ENCODE data around the gene WIPF3. TPM values are rescaled to one million over a fixed set of nuclear protein-coding genes. Genes with fewer than 3 reads are reported as not detected.
A peak's percentile ranks its signal among the peaks of the same experiment; 100 is the strongest.

Gene WIPF3
- total and polyA plus RNA-seq, 5 donors from 2014 or later: not detected

DNA sequence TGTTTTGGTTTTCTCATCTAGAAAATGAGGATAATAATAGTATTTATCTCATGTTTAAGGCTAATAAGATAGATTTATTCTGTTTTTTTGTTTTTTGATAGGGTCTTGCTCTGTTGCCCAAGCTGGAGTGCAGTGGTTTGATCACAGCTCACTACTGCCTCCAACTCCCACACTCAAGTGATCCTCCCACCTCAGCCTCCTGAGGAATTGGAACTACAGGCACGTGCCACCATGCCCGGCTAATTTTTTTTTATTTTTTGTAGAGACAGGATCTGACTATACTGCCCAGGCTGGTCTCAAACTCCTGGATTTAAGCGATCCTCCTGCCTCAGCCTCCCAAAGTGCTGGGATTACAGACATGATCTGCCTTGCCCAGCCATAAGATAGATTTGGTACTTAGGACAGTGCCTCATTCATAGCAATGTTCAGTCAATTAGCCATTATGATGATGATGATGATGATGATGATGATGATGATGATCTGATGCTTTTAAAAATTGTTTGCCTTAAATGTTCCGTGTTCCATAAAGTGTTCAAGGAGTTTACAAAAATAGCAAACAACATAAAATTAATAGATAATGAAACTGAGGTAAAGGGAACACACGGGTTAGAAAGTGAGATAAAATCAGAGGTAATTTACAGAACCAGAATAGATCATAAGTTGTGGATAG lies 4.6 kb downstream of the WIPF3 start:
- no peaks in the 10 kb centered on the region for H3K36me3 Mint-ChIP-seq
- Histone ChIP-seq H3K27ac (ENCODE audit: insufficient read depth, low read length, poor library complexity, severe bottlenecking) (no peak overlapping the region), H3K36me3 (ENCODE audit: control insufficient read depth, insufficient read depth, low read length) (no peaks in the 10 kb centered on the region), H3K4me1 (ENCODE audit: control insufficient read depth, insufficient read depth, low read length, poor library complexity, severe bottlenecking) (no peaks in the 10 kb centered on the region), H3K9me3 (ENCODE audit: control insufficient read depth in 2 of 2, low read length in 2 of 2) (no peaks in the 10 kb centered on the region), H3K4me3 (ENCODE audit: low read depth, low read length) (no peak overlapping the region), H3K27me3 (ENCODE audit: control insufficient read depth, insufficient read depth, low read length) (peaks cover 21% of the 10 kb centered on the region)
- H3K27ac Mint-ChIP-seq: no peak overlapping the region
- DNase-seq (no peak), ATAC-seq (ENCODE audit: low read depth in 2 of 2) (no peak)
- peaks cover 43% of the 10 kb centered on the region for H3K27me3 Mint-ChIP-seq
- no peak overlapping the region for H3K4me3 Mint-ChIP-seq
- peaks cover 0 to 3% (median 0%) of the 10 kb centered on the region in 7 donors for H3K9me3 Mint-ChIP-seq
- H3K4me1 Mint-ChIP-seq: peaks cover 0 to under 1% (median 0%) of the 10 kb centered on the region in 4 donors

- no peak overlapping the region for H3K4me3 ChIP-seq (ENCODE audit: low read depth, low read length)
- Mint-ChIP-seq H3K9me3 (peaks cover 0 to 3% (median 0%) of the 10 kb centered on the region in 7 donors), H3K36me3 (no peaks in the 10 kb centered on the region), H3K4me3 (no peak overlapping the region), H3K4me1 (no peaks in the 10 kb centered on the region), H3K27ac (no peak overlapping the region), H3K27me3 (peaks cover 42% of the 10 kb centered on the region)
- no peak overlapping the region for H3K27ac ChIP-seq (ENCODE audit: insufficient read depth, low read length, poor library complexity, severe bottlenecking)
- H3K36me3 ChIP-seq (ENCODE audit: control insufficient read depth, insufficient read depth, low read length): no peaks in the 10 kb centered on the region
- no peaks in the 10 kb centered on the region for H3K9me3 ChIP-seq (ENCODE audit: control insufficient read depth in 2 of 2, low read length in 2 of 2)
- H3K4me1 ChIP-seq (ENCODE audit: control insufficient read depth, insufficient read depth, low read length, poor library complexity, severe bottlenecking): no peaks in the 10 kb centered on the region
- no peak for DNase-seq
- no peak for ATAC-seq (ENCODE audit: low read depth in 2 of 2)
- H3K27me3 ChIP-seq (ENCODE audit: control insufficient read depth, insufficient read depth, low read length): peaks cover 20% of the 10 kb centered on the region
Measured at GRCh38 chr7:29811586-29811985, 5.3 kb downstream of the WIPF3 start.

GRCh38 chr7:29812185-29812876 lies 6.0 kb downstream of the WIPF3 start:
- no peaks in the 10 kb centered on the region for H3K36me3 ChIP-seq (ENCODE audit: control insufficient read depth, insufficient read depth, low read length)
- DNase-seq (no peak), ATAC-seq (ENCODE audit: low read depth in 2 of 2) (no peak)
- H3K27me3 ChIP-seq (ENCODE audit: control insufficient read depth, insufficient read depth, low read length): peaks cover 18% of the 10 kb centered on the region
- no peak overlapping the region for H3K4me3 ChIP-seq (ENCODE audit: low read depth, low read length)
- H3K36me3 Mint-ChIP-seq: no peaks in the 10 kb centered on the region
- H3K27ac Mint-ChIP-seq: no peak overlapping the region
- no peak overlapping the region for H3K27ac ChIP-seq (ENCODE audit: insufficient read depth, low read length, poor library complexity, severe bottlenecking)
- no peaks in the 10 kb centered on the region for H3K9me3 ChIP-seq (ENCODE audit: control insufficient read depth in 2 of 2, low read length in 2 of 2)
- peaks cover 0 to 3% (median 0%) of the 10 kb centered on the region in 7 donors for H3K9me3 Mint-ChIP-seq
- no peaks in the 10 kb centered on the region for H3K4me1 Mint-ChIP-seq
- no peak overlapping the region for H3K4me3 Mint-ChIP-seq
- peaks cover 47% of the 10 kb centered on the region for H3K27me3 Mint-ChIP-seq
- H3K4me1 ChIP-seq (ENCODE audit: control insufficient read depth, insufficient read depth, low read length, poor library complexity, severe bottlenecking): no peaks in the 10 kb centered on the region

DNA sequence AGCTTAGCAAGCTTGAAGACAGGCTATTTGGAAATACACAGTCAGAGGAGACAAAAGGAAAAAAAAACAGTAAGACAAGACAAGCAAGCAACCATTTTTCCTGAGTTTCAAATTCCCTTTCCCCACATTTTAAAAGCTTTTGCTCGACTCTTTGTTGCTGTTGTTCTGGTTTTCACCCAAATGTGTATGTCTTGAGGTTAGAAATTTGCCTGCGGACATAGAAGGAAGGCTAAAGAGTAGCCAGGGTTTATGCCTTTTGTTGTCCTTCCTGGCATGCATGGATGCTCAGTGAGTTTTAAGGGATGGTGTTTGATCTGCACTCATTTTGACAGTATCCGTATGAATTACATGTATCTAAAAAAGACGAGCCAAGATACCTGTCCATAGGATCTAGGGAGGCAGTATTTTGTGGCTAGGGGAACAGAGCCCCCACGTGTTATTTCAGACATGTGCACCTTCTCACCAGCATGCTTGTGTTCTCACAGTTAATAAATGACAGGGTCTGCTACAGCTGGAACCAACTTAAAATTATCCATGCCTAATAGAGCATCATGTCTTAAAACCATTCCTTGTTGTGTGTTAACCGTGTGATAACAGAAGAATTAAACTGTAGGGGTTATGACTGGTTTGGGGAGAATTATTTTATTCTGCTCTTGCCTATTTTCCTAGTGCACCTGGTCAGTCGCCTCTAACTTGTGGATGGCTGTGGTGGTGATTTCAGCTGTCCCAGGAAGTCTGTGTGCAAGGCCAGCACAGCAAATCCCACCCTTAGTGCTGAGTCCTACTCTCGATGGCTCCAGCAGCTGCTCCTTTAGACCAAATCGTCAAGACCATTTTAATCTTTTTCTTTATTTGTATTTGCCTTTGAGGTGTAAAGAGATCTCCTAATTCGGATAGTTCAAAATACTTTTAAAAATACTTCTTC lies 9.1 kb downstream of the WIPF3 start:
- H3K36me3 Mint-ChIP-seq: no peaks in the 10 kb centered on the region
- H3K27ac Mint-ChIP-seq: no peak overlapping the region
- no peaks in the 10 kb centered on the region for H3K36me3 ChIP-seq (ENCODE audit: control insufficient read depth, insufficient read depth, low read length)
- H3K4me3 Mint-ChIP-seq: no peak overlapping the region
- H3K27ac ChIP-seq (ENCODE audit: insufficient read depth, low read length, poor library complexity, severe bottlenecking): no peak overlapping the region
- H3K27me3 ChIP-seq (ENCODE audit: control insufficient read depth, insufficient read depth, low read length): no peaks in the 10 kb centered on the region
- H3K4me1 Mint-ChIP-seq: no peaks in the 10 kb centered on the region
- ATAC-seq (ENCODE audit: low read depth in 2 of 2) (no peak), DNase-seq (no peak)
- peaks cover 34% of the 10 kb centered on the region for H3K27me3 Mint-ChIP-seq
- H3K9me3 Mint-ChIP-seq: no peaks in the 10 kb centered on the region
- H3K4me1 ChIP-seq (ENCODE audit: control insufficient read depth, insufficient read depth, low read length, poor library complexity, severe bottlenecking): no peaks in the 10 kb centered on the region
- no peak overlapping the region for H3K4me3 ChIP-seq (ENCODE audit: low read depth, low read length)
- H3K9me3 ChIP-seq (ENCODE audit: control insufficient read depth in 2 of 2, low read length in 2 of 2): no peaks in the 10 kb centered on the region

DNA sequence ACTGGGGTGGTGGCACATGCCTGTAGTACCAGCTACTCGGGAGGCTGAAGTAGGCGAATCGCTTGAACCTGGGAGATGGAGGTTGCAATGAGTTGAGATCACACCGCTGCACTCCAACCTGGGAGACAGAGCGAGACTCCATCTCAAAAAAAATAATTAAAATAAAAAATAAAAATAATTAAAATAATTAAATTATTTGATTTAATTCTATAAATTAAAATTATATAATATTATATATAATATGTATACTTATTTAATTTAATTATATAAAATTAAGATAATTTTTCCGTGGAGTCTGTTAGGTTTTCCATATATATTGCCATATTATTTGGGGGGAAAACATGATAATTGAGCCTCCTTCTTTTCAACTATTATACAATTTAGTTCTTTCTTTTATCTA lies 12.0 kb downstream of the WIPF3 start:
- H3K4me3 ChIP-seq (ENCODE audit: low read depth, low read length): no peak overlapping the region
- H3K4me1 ChIP-seq (ENCODE audit: control insufficient read depth, insufficient read depth, low read length, poor library complexity, severe bottlenecking): no peaks in the 10 kb centered on the region
- H3K4me1 Mint-ChIP-seq: peaks cover 0 to 2% (median 0%) of the 10 kb centered on the region in 4 donors
- H3K27me3 Mint-ChIP-seq: peaks cover 34% of the 10 kb centered on the region
- H3K9me3 Mint-ChIP-seq: no peaks in the 10 kb centered on the region
- no peaks in the 10 kb centered on the region for H3K9me3 ChIP-seq (ENCODE audit: control insufficient read depth in 2 of 2, low read length in 2 of 2)
- no peaks in the 10 kb centered on the region for H3K36me3 Mint-ChIP-seq
- H3K27ac ChIP-seq (ENCODE audit: insufficient read depth, low read length, poor library complexity, severe bottlenecking): no peak overlapping the region
- no peak for DNase-seq
- H3K27ac Mint-ChIP-seq: no peak overlapping the region
- H3K4me3 Mint-ChIP-seq: no peak overlapping the region
- no peak for ATAC-seq (ENCODE audit: low read depth in 2 of 2)
- peaks cover 3% of the 10 kb centered on the region for H3K27me3 ChIP-seq (ENCODE audit: control insufficient read depth, insufficient read depth, low read length)
- no peaks in the 10 kb centered on the region for H3K36me3 ChIP-seq (ENCODE audit: control insufficient read depth, insufficient read depth, low read length)

- Histone ChIP-seq H3K27me3 (ENCODE audit: control insufficient read depth, insufficient read depth, low read length) (peaks cover 1% of the 10 kb centered on the region), H3K27ac (ENCODE audit: insufficient read depth, low read length, poor library complexity, severe bottlenecking) (no peak overlapping the region), H3K4me1 (ENCODE audit: control insufficient read depth, insufficient read depth, low read length, poor library complexity, severe bottlenecking) (no peaks in the 10 kb centered on the region), H3K4me3 (ENCODE audit: low read depth, low read length) (peak overlapping the region; percentile 37), H3K36me3 (ENCODE audit: control insufficient read depth, insufficient read depth, low read length) (no peaks in the 10 kb centered on the region), H3K9me3 (ENCODE audit: control insufficient read depth in 2 of 2, low read length in 2 of 2) (no peaks in the 10 kb centered on the region)
- Mint-ChIP-seq H3K27ac (no peak overlapping the region), H3K4me3 (peak overlapping the region in 3 of 4 donors; percentile 33 to 85 (median 44)), H3K27me3 (peaks cover 13% of the 10 kb centered on the region), H3K9me3 (no peaks in the 10 kb centered on the region), H3K36me3 (no peaks in the 10 kb centered on the region), H3K4me1 (peaks cover 0 to 5% (median 3%) of the 10 kb centered on the region in 4 donors)
- DNase-seq: peak in 1 of 3 donors; percentile 24
- ATAC-seq (ENCODE audit: low read depth in 2 of 2): no peak
Measured at GRCh38 chr7:29825775-29826529, 19.6 kb downstream of the WIPF3 start.

- no peak for ATAC-seq (ENCODE audit: low read depth in 2 of 2)
- no peaks in the 10 kb centered on the region for H3K4me1 ChIP-seq (ENCODE audit: control insufficient read depth, insufficient read depth, low read length, poor library complexity, severe bottlenecking)
- H3K4me3 ChIP-seq (ENCODE audit: low read depth, low read length): no peak overlapping the region
- H3K27ac ChIP-seq (ENCODE audit: insufficient read depth, low read length, poor library complexity, severe bottlenecking): no peak overlapping the region
- Mint-ChIP-seq H3K27ac (no peak overlapping the region), H3K9me3 (peaks cover 0 to 1% (median 0%) of the 10 kb centered on the region in 7 donors), H3K36me3 (no peaks in the 10 kb centered on the region), H3K4me1 (peaks cover 0 to 5% (median 3%) of the 10 kb centered on the region in 4 donors), H3K27me3 (peaks cover 11% of the 10 kb centered on the region), H3K4me3 (peak overlapping the region in 1 of 4 donors; percentile 5)
- no peaks in the 10 kb centered on the region for H3K36me3 ChIP-seq (ENCODE audit: control insufficient read depth, insufficient read depth, low read length)
- H3K27me3 ChIP-seq (ENCODE audit: control insufficient read depth, insufficient read depth, low read length): peaks cover 1% of the 10 kb centered on the region
- no peak for DNase-seq
- H3K9me3 ChIP-seq (ENCODE audit: control insufficient read depth in 2 of 2, low read length in 2 of 2): no peaks in the 10 kb centered on the region
Measured at GRCh38 chr7:29826530-29826822, 20.2 kb downstream of the WIPF3 start.

All from CD4-positive, CD25-positive, alpha-beta regulatory T cell (primary cell).